ENCODE measurements around the gene TMPRSS4. TPM values are rescaled to one million over a fixed set of nuclear protein-coding genes. Genes with fewer than 3 reads are reported as not detected.

Gene TMPRSS4
- total RNA-seq, 1 experiment from 2014 or later = not detected

- in situ Hi-C loops (cut with HindIII; ENCODE audit: low pct_unique_long_range_greater_than_20kb, low sequenced_read_pairs) = no loop called here
- DNase-seq (ENCODE audit: low read depth) = no peak
Measured at GRCh38 chr11:118071416-118072030, 5.4 kb upstream of the TMPRSS4 start.

- in situ Hi-C loops (cut with HindIII; ENCODE audit: low pct_unique_long_range_greater_than_20kb, low sequenced_read_pairs) = no loop called here
- no peak for DNase-seq (ENCODE audit: low read depth)
Measured at GRCh38 chr11:118073554-118073953, 3.3 kb upstream of the TMPRSS4 start.

DNA sequence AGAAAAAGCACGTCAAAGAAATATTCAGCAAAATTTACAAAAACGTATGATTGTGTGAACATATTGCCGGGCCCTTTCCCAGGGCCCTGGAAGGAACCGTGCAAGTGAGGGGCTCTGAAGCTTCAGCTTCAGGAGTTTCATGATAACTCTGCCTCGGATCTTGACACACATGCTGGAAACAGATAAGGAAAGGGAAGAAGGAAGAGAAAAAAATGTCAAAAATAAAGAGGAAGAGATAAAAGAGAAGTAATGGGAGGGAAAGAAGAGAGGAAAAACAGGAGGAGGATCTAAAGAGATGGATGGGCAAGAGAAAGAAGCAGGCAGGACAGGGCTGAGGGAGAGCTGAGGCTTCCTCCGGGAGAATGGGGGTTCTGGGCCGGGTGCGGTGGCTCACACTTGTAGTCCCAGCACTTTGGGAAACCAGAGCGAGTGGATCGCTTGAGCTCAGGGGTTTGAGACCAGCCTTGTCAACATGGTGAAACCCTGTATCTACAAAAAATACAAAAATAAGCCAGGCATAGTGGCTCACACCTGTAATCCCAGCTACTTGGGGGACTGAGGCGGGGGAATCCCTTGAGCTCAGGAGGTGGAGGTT, 2.7 kb upstream of the TMPRSS4 start:
- no peak for DNase-seq (ENCODE audit: low read depth)
- in situ Hi-C loops (cut with HindIII; ENCODE audit: low pct_unique_long_range_greater_than_20kb, low sequenced_read_pairs) = no loop called here

DNA sequence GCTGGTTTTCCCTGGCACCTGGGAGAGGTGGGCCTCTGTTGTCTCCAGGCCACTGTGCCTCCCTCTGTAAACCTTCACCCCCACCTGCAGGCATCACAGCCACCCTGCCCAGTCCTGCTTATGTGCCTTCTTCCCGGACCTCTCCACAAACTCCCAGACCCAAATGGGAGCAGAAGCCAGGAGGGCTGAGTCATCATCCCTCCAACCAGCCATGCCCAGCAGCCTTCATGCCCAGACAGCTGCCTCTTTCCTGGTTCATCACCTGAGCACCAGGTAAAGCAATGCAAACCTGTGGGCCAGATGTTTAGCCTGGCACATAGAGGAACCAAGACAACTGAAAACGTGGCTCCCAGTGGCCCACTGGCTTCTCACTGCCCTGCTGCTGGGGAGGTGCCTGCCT, 2.1 kb upstream of the TMPRSS4 start:
- DNase-seq (ENCODE audit: low read depth) = no peak
- in situ Hi-C loops (cut with HindIII; ENCODE audit: low pct_unique_long_range_greater_than_20kb, low sequenced_read_pairs) = no loop called here

DNA sequence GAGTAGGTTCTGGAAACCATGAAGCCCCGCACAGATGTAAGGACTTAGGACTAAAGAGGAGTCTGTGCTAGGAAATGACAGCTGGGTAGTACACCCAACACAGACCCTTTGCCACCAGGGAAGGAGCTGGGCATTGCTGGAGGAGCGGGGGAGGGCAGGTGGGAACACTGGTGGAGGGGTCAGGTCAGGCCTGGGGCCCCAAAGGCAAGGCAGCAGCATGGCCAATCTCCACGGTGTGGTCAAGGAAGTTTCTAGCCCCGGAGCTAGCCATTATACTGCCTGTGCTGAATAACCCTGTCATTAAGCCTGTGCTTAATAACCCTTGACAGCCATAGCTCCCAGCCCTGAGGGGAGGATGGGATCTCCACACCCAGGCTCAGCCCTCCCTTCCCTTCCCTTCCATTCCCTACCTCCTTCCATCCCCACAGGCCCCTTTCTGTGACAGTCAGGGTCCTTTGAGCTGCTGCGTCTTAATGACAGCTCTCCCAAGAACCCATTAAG, 2.1 kb downstream of the TMPRSS4 start:
- in situ Hi-C loops (cut with HindIII; ENCODE audit: low pct_unique_long_range_greater_than_20kb, low sequenced_read_pairs) = no loop called here
- no peak for DNase-seq (ENCODE audit: low read depth)

- in situ Hi-C loops (cut with HindIII; ENCODE audit: low pct_unique_long_range_greater_than_20kb, low sequenced_read_pairs) = no loop called here
- no peak for DNase-seq (ENCODE audit: low read depth)
Measured at GRCh38 chr11:118079491-118079890, 2.6 kb downstream of the TMPRSS4 start.

DNA sequence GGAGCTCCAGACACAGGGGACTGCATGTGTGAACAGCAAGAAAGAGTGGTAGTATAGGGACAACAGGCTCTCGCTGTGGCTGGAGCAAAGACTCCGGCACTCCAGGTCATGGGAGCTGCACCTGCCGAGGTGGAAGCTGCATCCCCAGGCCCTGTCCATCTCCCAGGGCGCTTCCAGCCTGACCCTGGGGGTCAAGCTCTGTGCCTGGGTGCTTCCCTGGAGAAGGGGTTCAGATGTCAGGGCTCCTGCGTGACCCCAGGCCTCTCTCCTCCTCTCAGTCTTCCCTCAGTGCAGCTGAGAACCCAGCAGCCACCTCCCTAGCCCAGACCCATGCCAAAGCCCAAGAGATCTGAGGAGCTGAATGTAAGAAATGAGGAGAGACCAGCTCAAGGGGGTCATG, 3.4 kb downstream of the TMPRSS4 start:
- in situ Hi-C loops (cut with HindIII; ENCODE audit: low pct_unique_long_range_greater_than_20kb, low sequenced_read_pairs) = no loop called here
- DNase-seq (ENCODE audit: low read depth) = no peak

DNA sequence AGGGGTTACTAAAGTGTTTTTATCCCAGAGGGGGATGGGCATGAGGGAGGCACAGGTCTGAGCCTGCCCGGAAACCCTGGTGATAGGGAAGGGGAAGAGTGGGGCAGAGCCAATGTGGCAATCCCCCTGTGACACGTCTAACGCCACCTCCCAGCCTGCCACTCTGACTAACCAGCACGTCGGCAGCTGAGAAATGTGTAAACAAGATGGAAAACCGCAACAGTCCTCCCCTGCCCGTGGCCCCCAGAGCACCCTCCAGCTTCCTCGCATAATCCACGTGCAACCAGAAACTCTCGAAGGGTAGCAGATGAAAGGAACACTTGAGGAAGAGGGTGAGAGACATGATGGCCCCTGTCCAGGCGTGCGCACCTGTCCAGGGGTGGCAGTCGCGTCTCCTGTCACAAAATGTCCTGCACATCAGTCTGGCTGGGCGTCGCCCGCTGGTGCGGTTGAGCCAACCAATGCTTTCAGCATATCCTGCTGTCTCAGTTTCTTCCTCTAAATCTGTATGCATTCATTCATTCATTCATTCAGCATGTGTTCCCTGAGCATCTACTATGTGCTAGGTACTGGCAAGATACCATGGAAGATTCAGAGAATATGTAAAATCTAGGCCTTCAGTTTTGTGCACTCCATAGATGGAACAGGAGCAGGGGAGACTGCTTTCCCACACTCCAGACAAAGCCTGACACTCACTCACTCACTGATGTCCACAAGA, 4.5 kb downstream of the TMPRSS4 start:
- no peak for DNase-seq (ENCODE audit: low read depth)
- in situ Hi-C loops (cut with HindIII; ENCODE audit: low pct_unique_long_range_greater_than_20kb, low sequenced_read_pairs) = no loop called here

DNA sequence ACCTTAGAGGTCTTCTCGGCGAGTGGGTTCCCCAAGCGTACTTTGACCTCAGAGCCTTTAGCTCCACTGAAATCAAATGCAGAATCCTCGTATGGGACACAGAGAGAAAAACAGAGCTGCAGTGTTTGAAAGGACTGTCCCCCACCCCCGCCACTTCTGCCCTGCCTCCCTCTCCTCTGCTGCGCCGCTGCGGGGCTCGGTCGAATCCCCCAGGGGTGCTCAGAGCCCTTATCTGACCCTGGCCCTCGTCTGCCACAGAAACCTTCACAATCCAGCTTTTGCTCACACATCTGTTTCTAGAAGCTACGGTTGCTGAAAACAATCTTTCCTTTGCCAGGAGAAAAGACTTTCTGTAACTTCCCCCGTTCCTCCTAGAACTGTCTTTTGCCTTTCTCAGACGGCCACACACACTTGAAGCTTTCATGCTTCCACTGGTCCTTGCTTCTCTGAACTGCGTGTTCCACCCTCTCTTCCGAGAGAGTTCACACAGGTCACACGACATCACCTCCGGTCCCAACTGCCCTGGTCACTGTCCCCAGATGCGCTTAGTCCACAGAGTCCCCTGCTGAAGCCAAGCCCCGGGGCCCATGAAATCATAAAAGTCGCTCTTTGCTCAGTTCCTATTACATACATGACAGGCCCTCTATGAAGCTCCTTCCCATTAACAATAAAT, 6.1 kb downstream of the TMPRSS4 start:
- no peak for DNase-seq (ENCODE audit: low read depth)
- in situ Hi-C loops (cut with HindIII; ENCODE audit: low pct_unique_long_range_greater_than_20kb, low sequenced_read_pairs) = no loop called here

DNA sequence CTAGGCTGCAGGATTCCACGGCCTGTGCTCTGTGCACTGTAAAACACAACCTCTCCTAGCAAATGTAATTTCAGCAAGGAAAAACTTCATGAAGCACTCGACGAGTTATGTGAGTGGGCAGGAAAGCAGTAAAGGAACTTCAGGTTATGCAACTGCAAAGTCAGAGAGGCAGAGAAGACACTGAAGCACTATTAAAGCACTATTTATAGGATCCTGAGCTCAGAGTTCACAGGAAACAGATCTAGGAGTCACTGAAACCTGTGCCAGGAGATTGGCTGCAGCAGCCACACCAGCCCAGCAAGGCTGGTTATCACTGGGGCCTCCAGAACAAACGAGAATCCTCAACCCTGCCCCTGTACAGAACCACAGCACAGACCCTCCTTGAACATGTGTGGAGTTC, 7.4 kb downstream of the TMPRSS4 start:
- DNase-seq (ENCODE audit: low read depth) = no peak
- in situ Hi-C loops (cut with HindIII; ENCODE audit: low pct_unique_long_range_greater_than_20kb, low sequenced_read_pairs) = no loop called here

DNA sequence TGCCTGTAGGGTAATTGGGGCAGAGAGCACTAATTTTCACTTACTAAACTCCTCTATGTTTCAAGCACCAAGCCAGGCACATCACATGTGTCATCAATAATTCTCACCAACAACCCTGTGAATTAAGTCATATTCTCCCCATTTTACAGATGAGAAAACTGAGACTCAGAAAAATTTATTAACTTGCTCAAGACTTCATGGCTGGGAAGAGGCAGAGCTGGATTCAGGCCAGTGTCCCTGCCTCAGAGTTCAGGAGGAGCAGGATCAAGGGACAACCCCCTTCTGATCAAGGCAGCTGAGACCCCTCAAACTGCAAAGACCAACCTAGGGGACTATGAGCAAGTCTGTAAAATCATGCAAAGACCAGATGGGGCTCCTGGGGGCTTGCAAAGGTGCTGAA, 7.8 kb downstream of the TMPRSS4 start:
- no peak for DNase-seq (ENCODE audit: low read depth)
- in situ Hi-C loops (cut with HindIII; ENCODE audit: low pct_unique_long_range_greater_than_20kb, low sequenced_read_pairs) = no loop called here

DNA sequence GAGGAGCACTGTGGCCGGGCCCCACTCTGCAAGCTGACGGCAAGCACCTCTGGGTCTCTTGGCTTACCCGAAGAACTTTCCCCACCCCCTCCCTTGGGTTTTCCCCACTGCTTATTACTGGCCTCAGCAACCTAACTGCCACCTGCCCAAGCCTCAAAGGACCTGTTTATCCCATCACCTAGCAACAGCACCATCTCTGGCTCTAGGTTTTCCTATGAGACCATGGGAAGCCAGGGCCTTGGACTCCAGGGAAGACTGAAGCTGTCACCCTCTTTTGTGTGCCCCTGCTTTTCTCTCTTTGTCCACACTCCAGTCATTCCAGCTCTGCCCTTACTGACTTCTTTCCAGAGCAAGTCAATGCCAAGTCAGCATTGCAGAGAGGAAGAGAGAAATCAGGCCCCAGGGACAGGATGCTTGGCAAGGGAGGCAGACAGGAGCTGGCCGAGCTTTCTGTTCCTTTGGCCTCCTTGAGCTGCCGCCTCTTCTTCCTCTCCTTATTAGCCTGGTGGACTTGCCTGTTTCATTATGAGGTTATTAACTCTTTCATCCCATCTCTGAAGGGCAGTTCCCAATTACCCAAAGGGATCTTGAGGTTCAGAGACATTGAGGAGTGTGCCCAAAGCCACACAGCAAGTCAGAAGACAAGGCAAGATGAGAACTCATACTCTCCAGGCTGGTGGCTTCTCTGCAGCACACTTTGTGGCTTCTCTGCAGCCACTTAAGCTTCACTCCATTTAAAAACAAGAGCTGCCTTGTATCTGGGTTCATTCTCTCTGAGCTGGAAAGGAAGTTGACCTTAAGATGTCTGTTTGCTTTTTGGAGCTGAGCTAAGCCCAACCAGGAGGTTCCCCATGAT, 10.3 kb downstream of the TMPRSS4 start, which contains the start of gene SMIM35:
Gene SMIM35, minus strand, starts transcription at position 51 of the 856 bp plus-strand sequence. CDS start 206 bp downstream, outside the sequence.
- DNase-seq (ENCODE audit: low read depth) = no peak
- in situ Hi-C loops (cut with HindIII; ENCODE audit: low pct_unique_long_range_greater_than_20kb, low sequenced_read_pairs) = no loop called here

DNA sequence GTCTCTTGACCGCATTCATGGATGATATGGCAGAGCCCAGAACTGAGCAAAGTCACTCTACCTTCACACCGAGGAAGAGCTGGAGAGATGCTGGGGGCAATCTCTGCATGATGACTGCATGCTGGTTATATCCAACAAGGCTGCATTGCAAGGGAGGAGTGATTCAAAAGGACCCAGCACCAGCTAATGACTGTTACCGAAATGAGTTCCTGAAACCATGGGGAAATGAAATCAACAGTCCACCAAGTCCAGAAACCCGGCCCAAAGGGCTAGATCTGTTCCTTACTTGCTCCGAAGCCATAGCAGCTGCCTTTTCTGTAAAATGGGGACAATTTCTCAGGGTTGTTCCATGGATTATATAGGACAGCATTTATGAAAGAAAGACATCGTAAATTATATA, 11.1 kb downstream of the TMPRSS4 start:
- in situ Hi-C loops (cut with HindIII; ENCODE audit: low pct_unique_long_range_greater_than_20kb, low sequenced_read_pairs) = no loop called here
- DNase-seq (ENCODE audit: low read depth) = no peak

DNA sequence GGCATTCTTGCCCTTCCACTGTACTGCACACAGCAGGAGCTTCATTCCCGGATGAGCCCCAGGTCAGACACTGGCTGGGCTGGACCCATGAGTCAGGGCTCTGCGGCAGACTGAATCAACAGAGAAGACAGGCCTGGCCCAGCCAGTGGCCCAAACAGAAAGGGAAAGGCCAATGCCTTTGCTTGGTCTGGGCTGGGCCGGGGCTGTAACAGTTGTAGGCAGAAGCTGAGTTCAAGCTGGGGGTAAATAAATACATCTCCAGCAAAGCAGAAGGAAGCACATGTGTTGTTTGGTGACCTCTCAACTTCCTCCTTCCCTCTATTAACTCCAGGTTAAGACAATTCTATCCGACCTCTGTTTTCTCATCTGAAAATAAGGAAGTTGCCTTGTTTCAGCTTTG, 11.7 kb downstream of the TMPRSS4 start:
- DNase-seq (ENCODE audit: low read depth) = no peak

DNA sequence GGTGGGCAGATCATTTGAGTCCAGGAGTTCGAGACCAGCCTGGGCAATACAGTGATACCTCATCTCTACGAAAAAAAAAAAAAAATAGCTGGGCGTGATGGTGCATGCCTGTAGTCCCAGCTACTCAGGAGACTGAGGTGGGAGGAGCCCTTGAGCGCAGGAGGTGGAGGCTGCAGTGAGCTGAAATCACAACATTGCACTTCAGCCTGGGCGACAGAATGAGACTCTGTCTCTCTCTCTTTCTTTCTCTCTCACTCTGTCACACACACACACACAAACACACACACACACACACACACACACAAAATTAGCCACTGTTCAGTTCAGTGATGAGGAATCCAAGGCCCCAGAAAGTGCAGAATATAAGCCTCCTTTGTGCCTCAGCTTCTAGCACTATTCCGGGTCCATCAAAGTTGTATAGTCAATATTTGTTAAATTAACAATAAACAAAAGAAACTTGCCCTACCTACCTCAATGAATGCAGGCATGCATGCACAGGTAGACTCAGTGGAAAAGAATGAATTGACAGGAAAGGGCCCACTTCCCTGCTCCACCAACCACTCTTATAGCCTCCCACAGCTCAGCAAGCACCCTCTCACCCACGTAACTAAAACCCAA, 13.8 kb downstream of the TMPRSS4 start:
- no peak for DNase-seq (ENCODE audit: low read depth)
- in situ Hi-C loops (cut with HindIII; ENCODE audit: low pct_unique_long_range_greater_than_20kb, low sequenced_read_pairs) = no loop called here

More for the DNA sequence above, 11.7 kb downstream of the TMPRSS4 start:
- in situ Hi-C loops (cut with HindIII; ENCODE audit: low pct_unique_long_range_greater_than_20kb, low sequenced_read_pairs) = no loop called here

DNA sequence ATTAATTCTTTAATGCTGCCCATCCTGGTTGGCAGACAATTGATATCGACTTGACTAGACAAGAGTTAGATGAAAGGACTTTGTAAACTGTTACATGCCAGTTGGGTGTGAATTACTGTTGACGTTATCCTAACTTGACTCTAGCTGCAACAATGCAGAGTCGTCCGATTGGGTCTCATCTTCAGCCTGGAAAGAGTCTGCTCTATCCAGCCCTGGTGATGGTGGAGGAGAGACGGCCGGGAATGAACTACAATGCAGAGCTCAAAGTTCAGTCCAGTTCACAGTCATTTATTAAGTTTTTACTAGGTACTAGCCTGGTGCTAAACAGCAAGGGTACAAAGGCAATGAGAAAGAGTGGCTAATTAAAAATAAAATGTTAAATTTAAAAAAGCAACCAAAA, 14.8 kb downstream of the TMPRSS4 start:
- in situ Hi-C loops (cut with HindIII; ENCODE audit: low pct_unique_long_range_greater_than_20kb, low sequenced_read_pairs) = no loop called here

GRCh38 chr11:118092907-118093571, 16.2 kb downstream of the TMPRSS4 start:
- no peak for DNase-seq (ENCODE audit: low read depth)

More for the DNA sequence above, 14.8 kb downstream of the TMPRSS4 start:
- DNase-seq (ENCODE audit: low read depth) = no peak

More at GRCh38 chr11:118092907-118093571, 16.2 kb downstream of the TMPRSS4 start:
- in situ Hi-C loops (cut with HindIII; ENCODE audit: low pct_unique_long_range_greater_than_20kb, low sequenced_read_pairs) = no loop called here
